Measurements from ENCODE around the gene ABCG4. TPM values are rescaled to one million over a fixed set of nuclear protein-coding genes. Genes with fewer than 3 reads are reported as not detected.

Gene ABCG4
- total and polyA plus RNA-seq, 4 donors: 0.03 to 0.17 (median 0.05) TPM; not detected in 1

DNA sequence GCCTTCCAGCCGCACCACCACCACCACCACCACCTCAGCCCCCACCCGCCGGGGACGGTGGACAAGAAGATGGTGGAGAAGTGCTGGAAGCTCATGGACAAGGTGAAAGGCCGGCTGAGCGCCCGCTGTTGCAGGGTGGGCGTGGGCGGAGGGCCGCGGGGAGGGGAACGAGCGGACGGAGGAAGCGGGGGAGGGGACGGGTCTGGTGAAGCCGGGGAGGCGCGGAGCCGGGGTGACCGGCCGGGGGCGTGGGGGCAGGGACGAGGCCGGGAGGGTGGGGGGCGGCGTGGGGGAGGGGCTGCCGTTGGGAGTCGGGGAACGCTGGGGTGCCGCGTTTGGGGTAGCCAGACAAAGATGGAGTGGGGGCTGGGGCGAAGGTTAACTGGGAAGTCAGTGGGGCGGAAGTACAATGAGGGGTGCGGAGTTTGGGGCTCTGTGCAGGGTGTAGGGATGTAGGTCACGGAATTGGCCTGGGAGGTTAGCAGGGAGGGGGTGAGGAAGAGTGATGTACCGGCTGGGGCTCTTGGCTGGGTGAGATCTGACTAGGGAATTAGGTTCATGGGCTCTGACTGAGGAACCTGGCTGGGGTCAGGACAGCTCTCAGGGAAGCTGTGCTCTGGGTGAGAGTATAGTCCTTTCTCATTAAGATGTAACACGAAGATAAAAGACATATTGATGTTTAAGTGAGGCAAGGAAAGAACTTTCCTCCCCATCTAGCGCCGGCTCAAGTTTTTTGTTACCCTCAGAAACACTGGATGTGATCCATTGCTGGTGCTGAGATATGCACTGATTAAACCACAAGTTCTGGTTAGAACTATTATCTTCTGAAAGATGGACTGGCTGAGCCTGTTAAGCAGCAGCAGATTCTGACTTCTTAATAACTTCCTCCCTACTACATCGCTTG, 57.9 kb downstream of the ABCG4 start:
- DNase-seq (ENCODE audit: low spot score): peak; percentile 51
- H3K27ac ChIP-seq (ENCODE audit: low read depth in 1 of 2, low read length in 2 of 2): peak overlapping the region; percentile 83 to 88
- H3K36me3 ChIP-seq (ENCODE audit: control insufficient read depth in 4 of 4, insufficient read depth in 3 of 4, low read depth in 1 of 4, low read length in 3 of 4): no peaks in the 10 kb centered on the region
- H3K9me3 ChIP-seq (ENCODE audit: control insufficient read depth in 4 of 4, low read length in 3 of 4): no peaks in the 10 kb centered on the region
- H3K4me1 ChIP-seq (ENCODE audit: control insufficient read depth in 4 of 4, insufficient read depth in 4 of 4, low read length in 3 of 4): peaks cover 3 to 13% (median 11%) of the 10 kb centered on the region in 4 donors
- 4% methylated on average over 41 of the region's 41 CpGs for WGBS
- TF ChIP-seq, protein P1, sequence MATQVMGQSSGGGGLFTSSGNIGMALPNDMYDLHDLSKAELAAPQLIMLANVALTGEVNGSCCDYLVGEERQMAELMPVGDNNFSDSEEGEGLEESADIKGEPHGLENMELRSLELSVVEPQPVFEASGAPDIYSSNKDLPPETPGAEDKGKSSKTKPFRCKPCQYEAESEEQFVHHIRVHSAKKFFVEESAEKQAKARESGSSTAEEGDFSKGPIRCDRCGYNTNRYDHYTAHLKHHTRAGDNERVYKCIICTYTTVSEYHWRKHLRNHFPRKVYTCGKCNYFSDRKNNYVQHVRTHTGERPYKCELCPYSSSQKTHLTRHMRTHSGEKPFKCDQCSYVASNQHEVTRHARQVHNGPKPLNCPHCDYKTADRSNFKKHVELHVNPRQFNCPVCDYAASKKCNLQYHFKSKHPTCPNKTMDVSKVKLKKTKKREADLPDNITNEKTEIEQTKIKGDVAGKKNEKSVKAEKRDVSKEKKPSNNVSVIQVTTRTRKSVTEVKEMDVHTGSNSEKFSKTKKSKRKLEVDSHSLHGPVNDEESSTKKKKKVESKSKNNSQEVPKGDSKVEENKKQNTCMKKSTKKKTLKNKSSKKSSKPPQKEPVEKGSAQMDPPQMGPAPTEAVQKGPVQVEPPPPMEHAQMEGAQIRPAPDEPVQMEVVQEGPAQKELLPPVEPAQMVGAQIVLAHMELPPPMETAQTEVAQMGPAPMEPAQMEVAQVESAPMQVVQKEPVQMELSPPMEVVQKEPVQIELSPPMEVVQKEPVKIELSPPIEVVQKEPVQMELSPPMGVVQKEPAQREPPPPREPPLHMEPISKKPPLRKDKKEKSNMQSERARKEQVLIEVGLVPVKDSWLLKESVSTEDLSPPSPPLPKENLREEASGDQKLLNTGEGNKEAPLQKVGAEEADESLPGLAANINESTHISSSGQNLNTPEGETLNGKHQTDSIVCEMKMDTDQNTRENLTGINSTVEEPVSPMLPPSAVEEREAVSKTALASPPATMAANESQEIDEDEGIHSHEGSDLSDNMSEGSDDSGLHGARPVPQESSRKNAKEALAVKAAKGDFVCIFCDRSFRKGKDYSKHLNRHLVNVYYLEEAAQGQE (IDR thresholded peaks at IDR 0.05): no peak
- TF ChIP-seq HNF4G (IDR thresholded peaks at IDR 0.05): no peak
- TF ChIP-seq NR2F2 (IDR thresholded peaks at IDR 0.05): no peak
- no peak for TF ChIP-seq GABPA (IDR thresholded peaks at IDR 0.05 in 1 of 2, conservative IDR thresholded peaks at IDR 0.05 in 1 of 2)
- no peak for TF ChIP-seq RAD21 (IDR thresholded peaks at IDR 0.05)
- no peak for TF ChIP-seq RXRA (IDR thresholded peaks at IDR 0.05)
- TF ChIP-seq, protein P2, sequence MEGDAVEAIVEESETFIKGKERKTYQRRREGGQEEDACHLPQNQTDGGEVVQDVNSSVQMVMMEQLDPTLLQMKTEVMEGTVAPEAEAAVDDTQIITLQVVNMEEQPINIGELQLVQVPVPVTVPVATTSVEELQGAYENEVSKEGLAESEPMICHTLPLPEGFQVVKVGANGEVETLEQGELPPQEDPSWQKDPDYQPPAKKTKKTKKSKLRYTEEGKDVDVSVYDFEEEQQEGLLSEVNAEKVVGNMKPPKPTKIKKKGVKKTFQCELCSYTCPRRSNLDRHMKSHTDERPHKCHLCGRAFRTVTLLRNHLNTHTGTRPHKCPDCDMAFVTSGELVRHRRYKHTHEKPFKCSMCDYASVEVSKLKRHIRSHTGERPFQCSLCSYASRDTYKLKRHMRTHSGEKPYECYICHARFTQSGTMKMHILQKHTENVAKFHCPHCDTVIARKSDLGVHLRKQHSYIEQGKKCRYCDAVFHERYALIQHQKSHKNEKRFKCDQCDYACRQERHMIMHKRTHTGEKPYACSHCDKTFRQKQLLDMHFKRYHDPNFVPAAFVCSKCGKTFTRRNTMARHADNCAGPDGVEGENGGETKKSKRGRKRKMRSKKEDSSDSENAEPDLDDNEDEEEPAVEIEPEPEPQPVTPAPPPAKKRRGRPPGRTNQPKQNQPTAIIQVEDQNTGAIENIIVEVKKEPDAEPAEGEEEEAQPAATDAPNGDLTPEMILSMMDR (IDR thresholded peaks at IDR 0.05; ENCODE audit: low read depth, low read length, missing input control): no peak
- TF ChIP-seq, protein P3, sequence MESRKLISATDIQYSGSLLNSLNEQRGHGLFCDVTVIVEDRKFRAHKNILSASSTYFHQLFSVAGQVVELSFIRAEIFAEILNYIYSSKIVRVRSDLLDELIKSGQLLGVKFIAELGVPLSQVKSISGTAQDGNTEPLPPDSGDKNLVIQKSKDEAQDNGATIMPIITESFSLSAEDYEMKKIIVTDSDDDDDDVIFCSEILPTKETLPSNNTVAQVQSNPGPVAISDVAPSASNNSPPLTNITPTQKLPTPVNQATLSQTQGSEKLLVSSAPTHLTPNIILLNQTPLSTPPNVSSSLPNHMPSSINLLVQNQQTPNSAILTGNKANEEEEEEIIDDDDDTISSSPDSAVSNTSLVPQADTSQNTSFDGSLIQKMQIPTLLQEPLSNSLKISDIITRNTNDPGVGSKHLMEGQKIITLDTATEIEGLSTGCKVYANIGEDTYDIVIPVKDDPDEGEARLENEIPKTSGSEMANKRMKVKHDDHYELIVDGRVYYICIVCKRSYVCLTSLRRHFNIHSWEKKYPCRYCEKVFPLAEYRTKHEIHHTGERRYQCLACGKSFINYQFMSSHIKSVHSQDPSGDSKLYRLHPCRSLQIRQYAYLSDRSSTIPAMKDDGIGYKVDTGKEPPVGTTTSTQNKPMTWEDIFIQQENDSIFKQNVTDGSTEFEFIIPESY (IDR thresholded peaks at IDR 0.05): no peak
- no peak for TF ChIP-seq YY1 (IDR thresholded peaks at IDR 0.05)
- no peak for TF ChIP-seq FOXA1 (IDR thresholded peaks at IDR 0.05)
- TF ChIP-seq FOXA2 (IDR thresholded peaks at IDR 0.05): no peak
- TF ChIP-seq JUND (IDR thresholded peaks at IDR 0.05): no peak
- TF ChIP-seq, protein P4, sequence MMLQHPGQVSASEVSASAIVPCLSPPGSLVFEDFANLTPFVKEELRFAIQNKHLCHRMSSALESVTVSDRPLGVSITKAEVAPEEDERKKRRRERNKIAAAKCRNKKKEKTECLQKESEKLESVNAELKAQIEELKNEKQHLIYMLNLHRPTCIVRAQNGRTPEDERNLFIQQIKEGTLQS (IDR thresholded peaks at IDR 0.05): no peak
- H3K9ac ChIP-seq (ENCODE audit: low read depth in 1 of 2, low read length in 2 of 2): peak overlapping the region; percentile 59 to 71
- no peaks in the 10 kb centered on the region for H3K27me3 ChIP-seq (ENCODE audit: control insufficient read depth in 4 of 4, insufficient read depth in 4 of 4, low read length in 3 of 4)
- peak overlapping the region; percentile 91 to 99 (median 94) for H3K4me3 ChIP-seq (ENCODE audit: low read depth in 1 of 3, low read length in 3 of 3)
